ENCODE measurements around the gene BCL11B.

- peak; percentile 92 for TF ChIP-seq CTCF (IDR thresholded peaks at IDR 0.05; ENCODE audit: insufficient read depth, low read length, poor library complexity, severe bottlenecking)
- TF ChIP-seq EZH2phosphoT487 (conservative IDR thresholded peaks at IDR 0.05; ENCODE audit: low read length): no peak
Measured at GRCh38 chr14:99266181-99267178, 5.5 kb downstream of the BCL11B start.

Measured in SU-DHL-6 (cell line).